Measurements from ENCODE around the gene ATXN1.

DNA sequence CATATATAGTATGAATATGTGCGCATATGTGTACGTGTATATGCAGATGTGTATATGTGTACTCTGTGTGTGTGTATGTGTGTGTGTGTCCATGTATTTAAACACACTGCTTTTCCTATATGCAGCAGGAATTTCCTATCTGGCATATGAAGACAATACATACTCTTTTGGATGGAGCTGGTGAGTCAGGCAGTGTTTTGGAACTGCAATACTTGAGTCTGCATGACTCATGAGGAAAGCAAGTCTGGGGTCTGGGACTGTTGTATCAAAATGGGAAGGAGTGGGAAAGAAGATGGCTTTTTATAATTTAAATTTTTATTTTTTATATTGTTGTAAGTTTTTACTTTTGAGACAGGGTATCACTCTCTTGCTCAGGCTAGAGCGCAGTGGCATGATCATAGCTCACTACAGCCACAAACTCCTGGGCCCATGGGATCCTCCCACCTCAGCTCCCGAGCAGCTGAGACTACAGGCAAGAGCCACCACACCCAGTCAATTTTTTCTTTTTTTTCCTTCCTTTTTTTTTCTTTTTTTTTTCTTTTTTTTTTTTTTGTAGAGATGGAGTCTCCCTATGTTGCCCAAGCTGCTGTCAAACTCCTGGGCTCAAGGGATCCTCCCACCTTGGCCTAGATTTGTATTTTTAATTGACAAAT, 72.2 kb downstream of the ATXN1 start:
- TF ChIP-seq, protein P1, sequence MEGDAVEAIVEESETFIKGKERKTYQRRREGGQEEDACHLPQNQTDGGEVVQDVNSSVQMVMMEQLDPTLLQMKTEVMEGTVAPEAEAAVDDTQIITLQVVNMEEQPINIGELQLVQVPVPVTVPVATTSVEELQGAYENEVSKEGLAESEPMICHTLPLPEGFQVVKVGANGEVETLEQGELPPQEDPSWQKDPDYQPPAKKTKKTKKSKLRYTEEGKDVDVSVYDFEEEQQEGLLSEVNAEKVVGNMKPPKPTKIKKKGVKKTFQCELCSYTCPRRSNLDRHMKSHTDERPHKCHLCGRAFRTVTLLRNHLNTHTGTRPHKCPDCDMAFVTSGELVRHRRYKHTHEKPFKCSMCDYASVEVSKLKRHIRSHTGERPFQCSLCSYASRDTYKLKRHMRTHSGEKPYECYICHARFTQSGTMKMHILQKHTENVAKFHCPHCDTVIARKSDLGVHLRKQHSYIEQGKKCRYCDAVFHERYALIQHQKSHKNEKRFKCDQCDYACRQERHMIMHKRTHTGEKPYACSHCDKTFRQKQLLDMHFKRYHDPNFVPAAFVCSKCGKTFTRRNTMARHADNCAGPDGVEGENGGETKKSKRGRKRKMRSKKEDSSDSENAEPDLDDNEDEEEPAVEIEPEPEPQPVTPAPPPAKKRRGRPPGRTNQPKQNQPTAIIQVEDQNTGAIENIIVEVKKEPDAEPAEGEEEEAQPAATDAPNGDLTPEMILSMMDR (IDR thresholded peaks at IDR 0.05; ENCODE audit: insufficient read depth, low read length, poor library complexity, severe bottlenecking): no peak
- no peak for TF ChIP-seq EZH2phosphoT487 (conservative IDR thresholded peaks at IDR 0.05; ENCODE audit: low read length)
